ENCODE results near the gene SORL1. TPM values are rescaled to one million over a fixed set of nuclear protein-coding genes. Genes with fewer than 3 reads are reported as not detected.
A peak's percentile ranks its signal among the peaks of the same experiment; 100 is the strongest.

Gene SORL1
- polyA plus RNA-seq, 3 donors: 52.5 to 61.9 (median 59.4) TPM

DNA sequence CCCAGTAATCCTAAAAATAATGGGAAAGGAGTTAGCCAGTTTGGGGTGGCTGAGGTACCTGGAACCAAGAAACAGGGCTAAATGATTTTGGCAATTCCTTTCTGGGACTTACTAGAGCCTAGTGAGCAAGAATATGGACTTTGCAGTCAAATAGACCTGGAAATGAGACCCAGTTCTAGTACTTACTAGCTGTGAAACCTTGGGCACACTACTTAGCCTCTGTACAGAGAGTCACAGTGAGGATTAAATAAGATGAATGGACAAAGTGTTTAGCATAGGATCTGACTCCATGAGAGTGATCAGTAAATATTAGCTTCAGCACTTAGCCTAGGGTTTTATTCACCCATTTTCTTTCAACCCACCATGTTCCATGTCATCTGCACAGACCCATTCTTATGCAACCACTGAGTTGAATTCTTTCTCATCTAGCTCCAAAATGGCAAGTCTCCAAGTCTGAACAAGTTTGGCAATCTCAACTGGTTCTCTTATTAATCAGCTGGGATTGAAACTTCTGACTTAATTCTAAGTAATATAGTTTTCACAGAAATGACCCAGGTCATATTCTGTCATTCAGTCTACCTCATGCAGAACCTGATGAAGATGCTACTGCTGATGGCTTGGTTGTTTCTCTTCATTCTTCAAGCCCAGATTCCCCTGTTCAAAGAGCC, 15.0 kb upstream of the SORL1 start:
- H3K9ac ChIP-seq (ENCODE audit: insufficient read depth, low read length, poor library complexity, severe bottlenecking): no peak overlapping the region
- H4K20me1 ChIP-seq (ENCODE audit: insufficient read depth, low read length): no peaks in the 10 kb centered on the region
- no peak overlapping the region for H2AFZ ChIP-seq (ENCODE audit: insufficient read depth, low read depth, low read length, poor library complexity, severe bottlenecking)
- H3K9me3 ChIP-seq (replicated peaks in 1 of 2; ENCODE audit: control insufficient read depth in 1 of 2, insufficient read depth in 1 of 2, low read length in 2 of 2): no peaks in the 10 kb centered on the region
- DNase-seq: peak; percentile 51 to 81 (median 53)
- intact Hi-C loops (cut with micrococcal nuclease): no loop called here
- no peaks in the 10 kb centered on the region for H3K36me3 Mint-ChIP-seq
- peak overlapping the region; percentile 46 for H3K4me2 ChIP-seq (replicated peaks; ENCODE audit: extremely low read depth, low read length, poor library complexity, severe bottlenecking)
- H3K4me3 ChIP-seq (replicated peaks in 1 of 3; ENCODE audit: low read depth in 2 of 3, low read length in 3 of 3): peak overlapping the region in 1 of 3 experiments; percentile 41
- H3K4me1 ChIP-seq (ENCODE audit: control insufficient read depth in 1 of 2, insufficient read depth in 2 of 2, low read length in 2 of 2): peaks cover 51 to 52% of the 10 kb centered on the region in 2 donors
- no peak for TF ChIP-seq CTCF (IDR thresholded peaks at IDR 0.05)
- peaks cover 49% of the 10 kb centered on the region for H3K4me1 Mint-ChIP-seq
- no peaks in the 10 kb centered on the region for H3K36me3 ChIP-seq (replicated peaks in 1 of 2; ENCODE audit: control insufficient read depth in 1 of 2, insufficient read depth in 2 of 2, low read length in 2 of 2)
- peak overlapping the region in 1 of 2 donors; percentile 85 for H3K27ac ChIP-seq (ENCODE audit: low read depth in 1 of 2, low read length in 2 of 2)
- peaks cover 0 to 2% (median 0%) of the 10 kb centered on the region in 3 donors for H3K27me3 Mint-ChIP-seq (ENCODE audit: low read depth in 3 of 3)
- H3K9me3 Mint-ChIP-seq: no peaks in the 10 kb centered on the region
- H3K27me3 ChIP-seq (ENCODE audit: control insufficient read depth in 2 of 2, insufficient read depth in 2 of 2, low read length in 2 of 2): no peaks in the 10 kb centered on the region
- peak overlapping the region in 1 of 2 donors; percentile 29 for H3K4me3 Mint-ChIP-seq
- H3K27ac Mint-ChIP-seq: peak overlapping the region; percentile 86 to 97 (median 93)
- H3K79me2 ChIP-seq (ENCODE audit: insufficient read depth, low read length): no peaks in the 10 kb centered on the region

DNA sequence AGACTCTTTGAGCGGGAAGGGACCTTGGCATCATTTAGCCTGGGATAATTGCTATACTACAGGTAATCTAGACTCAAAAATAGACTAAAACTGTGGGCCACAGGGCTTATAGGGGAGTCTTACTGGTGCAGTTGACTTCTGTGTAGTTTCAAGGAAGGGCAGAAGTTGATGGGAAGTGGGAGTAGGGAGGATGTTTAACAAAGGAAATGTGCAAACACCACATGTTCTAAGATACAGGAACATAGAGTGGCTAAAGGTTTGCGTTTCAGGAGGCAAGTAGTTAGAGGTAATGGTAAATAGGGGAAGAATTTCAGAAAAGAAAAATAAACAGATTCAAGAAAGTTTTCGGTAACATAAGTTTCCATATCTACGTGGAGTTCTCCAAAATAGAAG, 14.4 kb upstream of the SORL1 start:
- WGBS (ENCODE audit: insufficient coverage): no CpG with 5 or more reads among the region's 4 CpGs
- peak overlapping the region; percentile 22 to 96 (median 85) for H3K27ac Mint-ChIP-seq

More for the DNA sequence above, 14.4 kb upstream of the SORL1 start:
- Mint-ChIP-seq H3K4me1 (peaks cover 49% of the 10 kb centered on the region), H3K27me3 (ENCODE audit: low read depth in 3 of 3) (peaks cover 0 to 2% (median 0%) of the 10 kb centered on the region in 3 donors), H3K36me3 (no peaks in the 10 kb centered on the region), H3K4me3 (peak overlapping the region in 1 of 2 donors; percentile 29), H3K9me3 (no peaks in the 10 kb centered on the region)
- Histone ChIP-seq H3K36me3 (replicated peaks in 1 of 2; ENCODE audit: control insufficient read depth in 1 of 2, insufficient read depth in 2 of 2, low read length in 2 of 2) (no peaks in the 10 kb centered on the region), H3K79me2 (ENCODE audit: insufficient read depth, low read length) (no peaks in the 10 kb centered on the region), H3K4me3 (replicated peaks in 1 of 3; ENCODE audit: low read depth in 2 of 3, low read length in 3 of 3) (peak overlapping the region in 1 of 3 experiments; percentile 41), H3K27ac (ENCODE audit: low read depth in 1 of 2, low read length in 2 of 2) (peak overlapping the region in 1 of 2 donors; percentile 85), H2AFZ (ENCODE audit: insufficient read depth, low read depth, low read length, poor library complexity, severe bottlenecking) (no peak overlapping the region), H3K4me1 (ENCODE audit: control insufficient read depth in 1 of 2, insufficient read depth in 2 of 2, low read length in 2 of 2) (peaks cover 51 to 52% of the 10 kb centered on the region in 2 donors), H3K9me3 (replicated peaks in 1 of 2; ENCODE audit: control insufficient read depth in 1 of 2, insufficient read depth in 1 of 2, low read length in 2 of 2) (no peaks in the 10 kb centered on the region), H3K9ac (ENCODE audit: insufficient read depth, low read length, poor library complexity, severe bottlenecking) (no peak overlapping the region), H3K27me3 (ENCODE audit: control insufficient read depth in 2 of 2, insufficient read depth in 2 of 2, low read length in 2 of 2) (no peaks in the 10 kb centered on the region), H3K4me2 (replicated peaks; ENCODE audit: extremely low read depth, low read length, poor library complexity, severe bottlenecking) (peak overlapping the region; percentile 46), H4K20me1 (ENCODE audit: insufficient read depth, low read length) (no peaks in the 10 kb centered on the region)
- intact Hi-C loops (cut with micrococcal nuclease): no loop called here
- DNase-seq: peak in 1 of 3 donors; percentile 47
- TF ChIP-seq CTCF (IDR thresholded peaks at IDR 0.05): no peak

All from CD14-positive monocyte (primary cell).